Right lobe of liver (tissue), 6 donors: ENCODE results near the gene LCE3E. TPM values are rescaled to one million over a fixed set of nuclear protein-coding genes. Genes with fewer than 3 reads are reported as not detected.

ENCODE experiments used
- ATAC-seq, 4 donors: fragments of 200-7000 bp; cut with Tn5 transposase; one replicate each; pipeline ENCODE4 v1.9.1; 2020; ENCODE audit warnings: mild to moderate bottlenecking in 4 of 4, moderate library complexity in 4 of 4
- DNase-seq, 3 donors: peaks; one replicate each; pipeline ENCODE4 v3.0.0-alpha.2; 2020
- H3K27ac ChIP-seq, 3 donors: fragments of 200-600 bp; one replicate each; pipeline ENCODE4 v1.8.0; 2022
- H3K27me3 ChIP-seq, 2 donors: fragments of 200-600 bp; one replicate each; pipeline ENCODE4 v1.8.0; 2022
- H3K36me3 ChIP-seq, 4 donors: fragments of 200-600 bp; sonication (generic) in 1 of 4; one replicate each; pipeline versions ENCODE4 v1.5.1 to v1.8.0; 2017 to 2022; ENCODE audit warnings: control low read depth in 1 of 4
- H3K4me1 ChIP-seq, 4 donors: fragments of 200-600 bp; sonication (generic) in 1 of 4; one replicate each; pipeline versions ENCODE4 v1.5.1 to v1.8.0; 2017 to 2022; ENCODE audit warnings: control low read depth in 1 of 4
- H3K4me3 ChIP-seq, 3 donors: fragments of 200-600 bp; one replicate each; pipeline ENCODE4 v1.8.0; 2022
- H3K9me3 ChIP-seq, 4 donors: fragments of 200-600 bp; sonication (generic) in 1 of 4; one replicate each; pipeline versions ENCODE4 v1.5.1 to v1.8.0; 2017 to 2022; ENCODE audit warnings: control low read depth in 1 of 4
- POLR2A ChIP-seq: fragments of 450-650 bp; IDR thresholded peaks from one replicate; pipeline ENCODE4 v1.6.1; 2017; ENCODE audit warnings: antibody characterized with exemption, mild to moderate bottlenecking
- WGBS: methylation state at CpG from one replicate; pipeline ENCODE4 v1.1.6; 2018; ENCODE audit warnings: low coverage, low lambda C conversion rate; ENCODE audit not compliant: insufficient coverage; ENCODE audit errors: missing lambda C conversion rate; 5-methylcytosine and 5-hydroxymethylcytosine counted together
- intact Hi-C, 2 donors: fragments of 100-400 bp; cut with DNase I; formaldehyde crosslinking; loops; one replicate each; pipeline versions ENCODE4 v1.11.2 to v1.14.1; 2022
- long read RNA-seq: library from polyadenylated mRNA; unstranded; transcript quantifications from one replicate; pipeline ENCODE4 v2.0.0, GENCODE V29; 2019
- total RNA-seq, 6 experiments: library from RNA; depleted of rRNA in 2 of 6; stranded (reverse); fragments of >200 nt in 2 of 6; fragmentation: NEBNext Ultra II Directional in 3 of 6; extraction: Animal tissue kit (Norgen Biotek cat#: 25700) in 3 of 6; gene quantifications; one replicate each; pipeline versions ENCODE4 v1.1.0 to v1.2.4, GENCODE V29; 2016 to 2023
- TF ChIP-seq, protein P1 (sequence below), 4 donors: fragments of 200-600 bp in 3 of 4; fragments of 450-650 bp in 1 of 4; IDR thresholded peaks; one replicate each; pipeline versions ENCODE4 v1.5.1 to v1.8.0; 2016 to 2022; ENCODE audit warnings: antibody characterized with exemption in 4 of 4, mild to moderate bottlenecking in 2 of 4
- donor health status: DM: no; HTN: yes; CAD: no.
- donor health status: DM: no; HTN: no; CAD: no.
- donor health status: DM: no; HTN: no; CAD: no.
- donor health status: DM: no; HTN: yes; CAD: no.
- donor health status: DM: no; HTN: yes; CAD: no.

LCE3E gene, protein sequence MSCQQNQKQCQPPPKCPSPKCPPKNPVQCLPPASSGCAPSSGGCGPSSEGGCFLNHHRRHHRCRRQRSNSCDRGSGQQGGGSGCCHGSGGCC
- total RNA-seq = not detected
- long read RNA-seq = 0 reads

DNA sequence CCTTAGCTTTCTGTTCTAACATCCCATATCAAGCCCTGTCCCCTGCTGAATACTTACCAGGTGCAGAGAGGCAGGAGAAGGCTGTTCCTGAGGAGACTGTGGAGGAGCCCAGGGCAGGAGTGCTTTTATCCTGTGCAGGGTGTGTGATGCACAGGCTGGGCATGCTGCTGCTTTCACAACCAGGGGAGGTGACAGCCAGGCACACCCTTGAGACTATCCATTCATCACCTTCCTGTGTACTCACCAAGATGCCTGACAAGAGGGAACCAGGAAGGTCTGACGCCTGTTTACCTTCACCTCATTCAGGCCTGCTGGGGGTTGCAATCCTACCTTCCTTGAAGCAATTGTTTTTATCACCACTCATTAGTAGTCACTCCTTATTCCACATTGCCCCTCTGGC is at the start of gene LCE3E:
LCE3E (minus strand) TSS at position 100 of the 400 bp plus-strand sequence. CDS start 572 bp downstream, outside the sequence.
- Histone ChIP-seq H3K36me3 (no peaks in the 10 kb centered on the region), H3K27ac (no peak within 1 kb of the TSS), H3K4me3 (no peak within 1 kb of the TSS), H3K4me1 (no peaks in the 10 kb centered on the region), H3K9me3 (peaks cover 0 to 6% (median 0%) of the 10 kb centered on the region in 4 donors), H3K27me3 (no peaks in the 10 kb centered on the region)
- ATAC-seq (peak in 1 of 4 donors; percentile 11), DNase-seq (no peak)
- TF ChIP-seq POLR2A = no peak
- intact Hi-C loops = no loop called here
- WGBS = no CpG with 5 or more reads among the region's 1 CpG

DNA sequence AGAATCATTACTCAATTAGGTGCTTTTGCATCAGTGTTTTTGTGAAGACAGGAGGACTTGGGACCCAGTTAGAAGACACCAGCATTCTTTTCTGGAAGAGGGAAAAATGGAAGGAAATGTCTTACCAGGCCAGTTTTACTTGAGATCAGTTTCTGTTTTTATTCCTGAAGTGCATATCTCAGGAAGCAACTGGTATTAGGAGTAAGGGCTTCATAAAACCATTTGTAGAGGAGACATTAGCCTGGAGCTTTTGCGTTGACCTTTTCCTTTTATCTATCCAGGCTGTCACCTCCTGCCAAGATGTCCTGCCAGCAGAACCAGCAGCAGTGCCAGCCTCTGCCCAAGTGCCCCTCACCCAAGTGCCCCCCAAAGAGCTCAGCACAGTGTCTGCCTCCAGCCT is 46.9 kb upstream of the LCE3E start, which contains the start of gene LCE3B:
LCE3B (plus strand) TSS at position 301 of the 400 bp plus-strand sequence; CDS start at position 301, 0 bp downstream.
- Histone ChIP-seq H3K4me1 (no peaks in the 10 kb centered on the region), H3K27me3 (no peaks in the 10 kb centered on the region), H3K27ac (no peak within 1 kb of the TSS), H3K4me3 (no peak within 1 kb of the TSS), H3K9me3 (no peaks in the 10 kb centered on the region), H3K36me3 (no peaks in the 10 kb centered on the region)
- WGBS = no CpG with 5 or more reads among the region's 1 CpG
- TF ChIP-seq, protein P1, sequence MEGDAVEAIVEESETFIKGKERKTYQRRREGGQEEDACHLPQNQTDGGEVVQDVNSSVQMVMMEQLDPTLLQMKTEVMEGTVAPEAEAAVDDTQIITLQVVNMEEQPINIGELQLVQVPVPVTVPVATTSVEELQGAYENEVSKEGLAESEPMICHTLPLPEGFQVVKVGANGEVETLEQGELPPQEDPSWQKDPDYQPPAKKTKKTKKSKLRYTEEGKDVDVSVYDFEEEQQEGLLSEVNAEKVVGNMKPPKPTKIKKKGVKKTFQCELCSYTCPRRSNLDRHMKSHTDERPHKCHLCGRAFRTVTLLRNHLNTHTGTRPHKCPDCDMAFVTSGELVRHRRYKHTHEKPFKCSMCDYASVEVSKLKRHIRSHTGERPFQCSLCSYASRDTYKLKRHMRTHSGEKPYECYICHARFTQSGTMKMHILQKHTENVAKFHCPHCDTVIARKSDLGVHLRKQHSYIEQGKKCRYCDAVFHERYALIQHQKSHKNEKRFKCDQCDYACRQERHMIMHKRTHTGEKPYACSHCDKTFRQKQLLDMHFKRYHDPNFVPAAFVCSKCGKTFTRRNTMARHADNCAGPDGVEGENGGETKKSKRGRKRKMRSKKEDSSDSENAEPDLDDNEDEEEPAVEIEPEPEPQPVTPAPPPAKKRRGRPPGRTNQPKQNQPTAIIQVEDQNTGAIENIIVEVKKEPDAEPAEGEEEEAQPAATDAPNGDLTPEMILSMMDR (IDR thresholded peaks at IDR 0.05) = no peak
- no peak for TF ChIP-seq POLR2A
- ATAC-seq = no peak
- DNase-seq = no peak
- intact Hi-C loops = no loop called here

DNA sequence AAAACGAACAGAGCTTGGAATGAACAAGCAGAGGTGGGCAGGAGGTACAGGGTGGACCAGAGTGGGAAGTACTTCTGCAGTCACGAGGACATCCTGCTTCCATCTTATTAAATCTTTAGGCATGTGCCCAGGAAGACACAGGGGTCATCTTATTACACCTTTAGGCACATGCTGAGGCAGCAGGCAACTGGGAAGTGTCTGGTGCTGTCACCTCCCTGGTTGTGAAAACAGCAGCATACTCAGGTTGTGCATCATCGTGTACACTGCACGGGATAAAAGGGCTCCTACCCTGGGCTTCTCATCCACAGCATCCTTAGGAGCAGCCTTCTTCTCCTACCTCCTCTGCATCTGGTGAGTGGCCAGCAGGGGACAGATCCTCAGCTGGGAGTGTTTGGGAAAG is 33.4 kb upstream of the LCE3E start, which contains the start of gene LCE3C:
LCE3C (plus strand) TSS at position 301 of the 400 bp plus-strand sequence. CDS start 498 bp downstream, outside the sequence.
- 22% methylated on average over 2 of the region's 4 CpGs for WGBS
- no peak within 1 kb of the TSS for H3K27ac ChIP-seq
- no peaks in the 10 kb centered on the region for H3K27me3 ChIP-seq
- ATAC-seq (no peak), DNase-seq (no peak)
- intact Hi-C loops = no loop called here
- no peak within 1 kb of the TSS for H3K4me3 ChIP-seq
- peaks cover 0 to 6% (median 0%) of the 10 kb centered on the region in 4 donors for H3K4me1 ChIP-seq
- no peaks in the 10 kb centered on the region for H3K36me3 ChIP-seq
- H3K9me3 ChIP-seq = peaks cover 0 to 7% (median 0%) of the 10 kb centered on the region in 4 donors
- TF ChIP-seq, protein P1 (IDR thresholded peaks at IDR 0.05) = no peak
- no peak for TF ChIP-seq POLR2A

DNA sequence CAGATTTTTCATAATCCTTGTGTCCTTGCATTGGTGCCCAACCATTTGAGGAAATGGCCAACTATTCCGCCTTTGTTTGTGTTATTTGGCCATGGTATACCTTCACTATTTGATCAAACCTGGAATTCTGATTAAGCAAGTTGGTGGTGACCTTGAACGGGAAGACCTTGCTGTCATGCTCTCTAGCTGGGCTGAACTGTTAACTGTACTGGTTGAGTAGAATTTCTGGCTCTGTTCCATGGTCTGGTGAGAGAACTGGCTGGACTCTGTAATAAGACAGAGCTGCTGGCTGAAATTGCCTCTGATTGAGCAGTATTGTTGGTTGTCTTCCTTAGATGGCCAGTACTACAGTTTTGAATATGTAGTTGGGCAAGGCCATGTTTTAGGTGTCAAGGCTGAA is 30.4 kb upstream of the LCE3E start:
- WGBS = 26% methylated on average over 2 of the region's 2 CpGs
- Histone ChIP-seq H3K27ac (no peak overlapping the region), H3K4me1 (peaks cover 0 to 6% (median 0%) of the 10 kb centered on the region in 4 donors), H3K4me3 (no peak overlapping the region), H3K36me3 (no peaks in the 10 kb centered on the region), H3K9me3 (peaks cover 0 to 7% (median 0%) of the 10 kb centered on the region in 4 donors), H3K27me3 (no peaks in the 10 kb centered on the region)
- DNase-seq = no peak
- TF ChIP-seq, protein P1 (IDR thresholded peaks at IDR 0.05) = no peak
- no peak for TF ChIP-seq POLR2A
- intact Hi-C loops = no loop called here
- ATAC-seq = peak in 1 of 4 donors; percentile 96

DNA sequence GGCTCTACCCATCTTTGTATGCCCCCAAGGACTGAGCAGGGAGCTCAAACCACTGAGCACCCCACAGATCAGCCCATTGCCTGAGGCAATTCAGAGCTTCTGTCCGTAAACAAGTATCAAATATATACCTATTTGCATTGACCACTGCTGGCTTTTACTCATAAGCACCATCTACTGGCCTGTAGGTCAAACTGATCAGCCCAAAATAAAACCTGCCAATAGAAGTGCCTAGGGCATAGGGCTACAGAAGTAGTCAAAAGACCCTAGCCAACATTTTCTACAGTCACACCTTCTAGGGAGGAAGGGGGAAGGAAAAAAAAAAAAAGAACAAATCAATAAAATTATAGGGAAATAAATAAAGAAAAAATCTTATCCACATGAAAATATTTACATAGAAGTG is 19.0 kb upstream of the LCE3E start:
- DNase-seq = no peak

More for the DNA sequence above, 19.0 kb upstream of the LCE3E start:
- WGBS = 40% methylated on average over 1 of the region's 1 CpG
- Histone ChIP-seq H3K9me3 (no peaks in the 10 kb centered on the region), H3K4me3 (no peak overlapping the region), H3K27me3 (no peaks in the 10 kb centered on the region), H3K36me3 (no peaks in the 10 kb centered on the region), H3K4me1 (no peaks in the 10 kb centered on the region), H3K27ac (no peak overlapping the region)
- no peak for TF ChIP-seq POLR2A
- TF ChIP-seq, protein P1 (IDR thresholded peaks at IDR 0.05) = peak in 1 of 4 donors; percentile 42
- ATAC-seq = peak in 1 of 4 donors; percentile 45
- intact Hi-C loops = no loop called here
